ENCODE data around the gene ABL1.

- TF ChIP-seq, protein P1, sequence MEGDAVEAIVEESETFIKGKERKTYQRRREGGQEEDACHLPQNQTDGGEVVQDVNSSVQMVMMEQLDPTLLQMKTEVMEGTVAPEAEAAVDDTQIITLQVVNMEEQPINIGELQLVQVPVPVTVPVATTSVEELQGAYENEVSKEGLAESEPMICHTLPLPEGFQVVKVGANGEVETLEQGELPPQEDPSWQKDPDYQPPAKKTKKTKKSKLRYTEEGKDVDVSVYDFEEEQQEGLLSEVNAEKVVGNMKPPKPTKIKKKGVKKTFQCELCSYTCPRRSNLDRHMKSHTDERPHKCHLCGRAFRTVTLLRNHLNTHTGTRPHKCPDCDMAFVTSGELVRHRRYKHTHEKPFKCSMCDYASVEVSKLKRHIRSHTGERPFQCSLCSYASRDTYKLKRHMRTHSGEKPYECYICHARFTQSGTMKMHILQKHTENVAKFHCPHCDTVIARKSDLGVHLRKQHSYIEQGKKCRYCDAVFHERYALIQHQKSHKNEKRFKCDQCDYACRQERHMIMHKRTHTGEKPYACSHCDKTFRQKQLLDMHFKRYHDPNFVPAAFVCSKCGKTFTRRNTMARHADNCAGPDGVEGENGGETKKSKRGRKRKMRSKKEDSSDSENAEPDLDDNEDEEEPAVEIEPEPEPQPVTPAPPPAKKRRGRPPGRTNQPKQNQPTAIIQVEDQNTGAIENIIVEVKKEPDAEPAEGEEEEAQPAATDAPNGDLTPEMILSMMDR (IDR thresholded peaks at IDR 0.05; ENCODE audit: insufficient read depth, low read depth, low read length): no peak
- TF ChIP-seq EZH2 (IDR thresholded peaks at IDR 0.05; ENCODE audit: insufficient read depth, low read length): no peak
These were observed 69.3 kb downstream of the ABL1 start for GRCh38 chr9:130904070-130905044.

All from astrocyte (in vitro differentiated cells and primary cell).